Suprapubic skin (tissue), 4 donors: Measurements from ENCODE around the gene SKAP2. TPM values are rescaled to one million over a fixed set of nuclear protein-coding genes. Genes with fewer than 3 reads are reported as not detected.

Source experiments
- DNase-seq, 2 donors: peaks; one replicate each; pipeline ENCODE4 v3.0.0-alpha.2; 2019; ENCODE audit warnings: low spot score in 2 of 2
- H3K27ac ChIP-seq: fragments of 200-600 bp; sonication (generic); one replicate; pipeline ENCODE4 v1.5.1; 2019
- H3K27me3 ChIP-seq: fragments of 200-600 bp; sonication (generic); one replicate; pipeline ENCODE4 v1.5.1; 2019
- H3K36me3 ChIP-seq: fragments of 200-600 bp; sonication (generic); one replicate; pipeline ENCODE4 v1.5.1; 2019
- H3K4me1 ChIP-seq: fragments of 200-600 bp; sonication (generic); one replicate; pipeline ENCODE4 v1.5.1; 2019
- H3K4me3 ChIP-seq: fragments of 200-600 bp; sonication (generic); one replicate; pipeline ENCODE4 v1.5.1; 2019; ENCODE audit warnings: mild to moderate bottlenecking
- H3K9me3 ChIP-seq: fragments of 200-600 bp; sonication (generic); one replicate; pipeline ENCODE4 v1.5.1; 2019
- EP300 ChIP-seq: sonication (generic); formaldehyde crosslinking; IDR thresholded peaks from one replicate; pipeline ENCODE4 v1.6.1; 2017; ENCODE audit warnings: antibody characterized with exemption
- POLR2A ChIP-seq, 2 donors: fragments of 450-650 bp; IDR thresholded peaks; one replicate each; pipeline ENCODE4 v1.6.1; 2017; ENCODE audit warnings: antibody characterized with exemption in 2 of 2, mild to moderate bottlenecking in 2 of 2, moderate library complexity in 2 of 2
- POLR2AphosphoS5 ChIP-seq, 3 donors: sonication (generic); formaldehyde crosslinking; IDR thresholded peaks; one replicate each; pipeline ENCODE4 v1.6.1; 2017; ENCODE audit warnings: antibody characterized with exemption in 3 of 3
- WGBS: methylation state at CpG from one replicate; pipeline ENCODE4 v1.1.5; 2018; 5-methylcytosine and 5-hydroxymethylcytosine counted together
- total RNA-seq, 4 donors: library from RNA; depleted of rRNA; stranded (reverse); fragments of >200 nt; gene quantifications; one replicate each; pipeline ENCODE4 v1.1.0, GENCODE V29; 2016
- TF ChIP-seq, protein P1 (sequence below), 2 donors: fragments of 200-600 bp in 1 of 2; fragments of 450-650 bp in 1 of 2; sonication (generic) in 1 of 2; IDR thresholded peaks; one replicate each; pipeline ENCODE4 v1.5.1; 2016 to 2019; ENCODE audit warnings: antibody characterized with exemption in 2 of 2, mild to moderate bottlenecking in 1 of 2, moderate library complexity in 1 of 2

The SKAP2 gene
- total RNA-seq, 4 donors from 2014 or later, result 21.3 to 34.4 (median 23.9) TPM

DNA sequence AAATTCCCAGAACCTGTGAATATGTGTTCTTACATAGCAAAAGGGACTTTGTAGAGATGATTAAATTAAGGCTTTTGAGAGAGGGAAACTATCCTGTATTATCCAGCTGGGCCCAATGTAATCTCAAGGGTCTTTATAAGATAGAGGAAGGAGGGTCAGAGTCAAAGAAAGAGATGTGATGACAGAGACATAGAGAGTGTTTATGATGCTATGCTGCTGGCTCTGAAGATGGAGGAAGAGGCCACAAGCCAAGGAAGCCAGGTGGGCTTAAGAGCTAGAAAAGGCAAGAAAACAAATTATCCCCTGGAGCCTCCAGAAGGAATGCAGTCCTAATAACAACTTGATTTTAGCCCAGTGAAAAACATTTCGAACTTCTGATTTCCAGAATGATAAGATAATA lies 15.3 kb upstream of the SKAP2 start:
- 85% methylated on average over 1 of the region's 1 CpG for WGBS
- no peak overlapping the region for H3K4me3 ChIP-seq
- no peak for TF ChIP-seq EP300
- no peak for TF ChIP-seq POLR2AphosphoS5 (IDR thresholded peaks at IDR 0.05)
- TF ChIP-seq POLR2A (IDR thresholded peaks at IDR 0.05), result no peak
- TF ChIP-seq, protein P1, sequence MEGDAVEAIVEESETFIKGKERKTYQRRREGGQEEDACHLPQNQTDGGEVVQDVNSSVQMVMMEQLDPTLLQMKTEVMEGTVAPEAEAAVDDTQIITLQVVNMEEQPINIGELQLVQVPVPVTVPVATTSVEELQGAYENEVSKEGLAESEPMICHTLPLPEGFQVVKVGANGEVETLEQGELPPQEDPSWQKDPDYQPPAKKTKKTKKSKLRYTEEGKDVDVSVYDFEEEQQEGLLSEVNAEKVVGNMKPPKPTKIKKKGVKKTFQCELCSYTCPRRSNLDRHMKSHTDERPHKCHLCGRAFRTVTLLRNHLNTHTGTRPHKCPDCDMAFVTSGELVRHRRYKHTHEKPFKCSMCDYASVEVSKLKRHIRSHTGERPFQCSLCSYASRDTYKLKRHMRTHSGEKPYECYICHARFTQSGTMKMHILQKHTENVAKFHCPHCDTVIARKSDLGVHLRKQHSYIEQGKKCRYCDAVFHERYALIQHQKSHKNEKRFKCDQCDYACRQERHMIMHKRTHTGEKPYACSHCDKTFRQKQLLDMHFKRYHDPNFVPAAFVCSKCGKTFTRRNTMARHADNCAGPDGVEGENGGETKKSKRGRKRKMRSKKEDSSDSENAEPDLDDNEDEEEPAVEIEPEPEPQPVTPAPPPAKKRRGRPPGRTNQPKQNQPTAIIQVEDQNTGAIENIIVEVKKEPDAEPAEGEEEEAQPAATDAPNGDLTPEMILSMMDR (IDR thresholded peaks at IDR 0.05), result no peak

DNA sequence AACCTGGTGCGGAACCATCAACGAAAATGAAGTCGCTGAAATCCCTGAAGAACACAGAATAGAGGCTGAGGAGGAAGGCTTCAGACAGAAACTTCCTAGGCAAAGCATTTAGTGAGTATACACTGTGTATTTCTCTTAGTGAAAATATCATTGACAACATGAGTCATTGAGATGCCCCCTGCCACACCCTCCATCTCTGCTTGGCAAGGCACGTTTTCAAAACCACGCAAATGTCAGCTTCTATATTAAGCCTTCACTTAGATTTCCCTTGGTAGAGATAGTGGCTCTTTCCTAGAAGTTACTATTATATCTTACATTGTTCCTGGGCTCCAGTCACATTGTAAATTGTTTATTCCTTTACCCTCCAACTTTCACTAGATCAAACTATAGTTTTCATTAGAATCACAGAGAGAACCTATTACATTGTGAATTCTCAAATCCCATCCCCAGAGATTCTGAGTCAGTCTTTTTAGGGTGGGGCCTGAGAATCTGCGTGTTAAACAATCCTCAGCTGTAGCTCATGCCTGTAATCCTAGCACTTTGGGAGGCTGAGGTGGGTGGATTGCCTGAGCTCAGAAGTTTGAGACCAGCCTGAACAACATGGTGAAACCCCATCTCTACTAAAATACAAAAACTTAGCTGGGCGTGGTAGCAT lies 4.6 kb upstream of the SKAP2 start:
- H3K27ac ChIP-seq, result no peak overlapping the region
- peaks cover 6% of the 10 kb centered on the region for H3K4me1 ChIP-seq
- no peak overlapping the region for H3K4me3 ChIP-seq
- DNase-seq, result no peak
- no peaks in the 10 kb centered on the region for H3K27me3 ChIP-seq
- no peaks in the 10 kb centered on the region for H3K36me3 ChIP-seq
- 65% methylated on average over 7 of the region's 7 CpGs for WGBS
- TF ChIP-seq, protein P1 (IDR thresholded peaks at IDR 0.05), result no peak
- no peak for TF ChIP-seq EP300
- no peak for TF ChIP-seq POLR2AphosphoS5 (IDR thresholded peaks at IDR 0.05)
- TF ChIP-seq POLR2A (IDR thresholded peaks at IDR 0.05), result no peak
- H3K9me3 ChIP-seq, result no peaks in the 10 kb centered on the region

More for the DNA sequence above, 15.3 kb upstream of the SKAP2 start:
- Histone ChIP-seq H3K9me3 (no peaks in the 10 kb centered on the region), H3K36me3 (no peaks in the 10 kb centered on the region), H3K4me1 (no peaks in the 10 kb centered on the region), H3K27ac (no peak overlapping the region), H3K27me3 (no peaks in the 10 kb centered on the region)
- DNase-seq, result no peak

DNA sequence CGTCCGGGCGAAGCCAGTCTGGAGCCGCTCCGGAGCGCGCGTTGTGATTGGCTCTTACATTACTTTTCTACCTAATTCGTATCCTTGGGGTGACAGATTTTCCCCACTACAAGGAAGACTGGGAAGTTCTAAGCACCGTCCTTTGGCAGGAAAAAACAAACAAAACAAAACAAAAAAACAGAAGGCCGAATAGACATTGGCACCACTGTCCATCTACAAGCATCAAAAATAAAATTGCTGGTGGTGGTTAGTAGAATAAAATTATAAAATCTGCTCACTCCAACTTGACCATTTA lies 651 bp upstream of the SKAP2 start:
- no peaks in the 10 kb centered on the region for H3K9me3 ChIP-seq
- peak in 1 of 2 donors; percentile 85 for DNase-seq
- WGBS, result 1% methylated on average over 11 of the region's 11 CpGs
- peaks cover 15% of the 10 kb centered on the region for H3K4me1 ChIP-seq
- no peaks in the 10 kb centered on the region for H3K27me3 ChIP-seq
- peak overlapping the region; percentile 98 for H3K27ac ChIP-seq
- peak overlapping the region; percentile 78 for H3K4me3 ChIP-seq
- H3K36me3 ChIP-seq, result no peaks in the 10 kb centered on the region
- TF ChIP-seq EP300, result no peak
- no peak for TF ChIP-seq POLR2AphosphoS5 (IDR thresholded peaks at IDR 0.05)
- TF ChIP-seq, protein P1 (IDR thresholded peaks at IDR 0.05), result no peak
- TF ChIP-seq POLR2A (IDR thresholded peaks at IDR 0.05), result no peak

DNA sequence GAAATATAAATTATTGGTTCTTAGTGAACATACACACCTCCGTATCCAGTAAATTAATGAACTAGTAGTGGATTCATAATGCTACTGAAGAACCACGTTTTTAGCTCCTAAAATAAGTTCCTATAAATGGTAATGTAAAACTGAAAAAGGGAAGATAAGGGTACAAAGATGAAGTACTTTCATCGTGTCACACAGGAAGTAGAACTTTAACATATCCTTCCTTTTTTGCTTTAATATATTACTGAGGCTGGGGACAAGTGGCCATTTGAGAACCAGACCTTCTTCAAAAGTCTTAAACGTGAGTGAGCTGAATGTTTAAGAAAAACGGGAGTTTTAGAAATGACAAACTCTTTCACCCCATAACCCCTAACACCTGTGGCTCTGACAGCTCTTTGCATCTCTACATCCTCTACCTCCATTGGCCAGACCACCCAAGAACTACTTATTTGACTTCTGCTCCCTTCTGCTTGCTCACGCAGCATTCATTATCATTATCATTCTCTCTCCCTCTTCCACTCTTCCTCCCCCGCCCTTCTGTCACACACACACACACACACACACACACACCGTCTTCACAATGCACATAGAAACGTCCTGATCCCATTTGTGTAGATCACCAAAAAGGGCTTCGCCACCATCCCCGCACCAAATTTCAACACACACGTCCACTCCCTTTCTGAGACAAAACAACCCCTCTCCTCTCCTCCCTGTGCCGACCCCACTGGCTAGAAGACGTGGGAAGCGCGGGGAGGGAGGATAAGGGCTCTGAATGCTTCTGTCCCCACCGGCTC lies 677 bp downstream of the SKAP2 start:
- peak overlapping the region; percentile 78 for H3K4me3 ChIP-seq
- TF ChIP-seq POLR2A (IDR thresholded peaks at IDR 0.05), result no peak
- TF ChIP-seq, protein P1 (IDR thresholded peaks at IDR 0.05), result no peak
- TF ChIP-seq POLR2AphosphoS5 (IDR thresholded peaks at IDR 0.05), result no peak
- no peak for TF ChIP-seq EP300
- 10% methylated on average over 17 of the region's 17 CpGs for WGBS
- no peaks in the 10 kb centered on the region for H3K36me3 ChIP-seq
- DNase-seq, result no peak
- H3K27me3 ChIP-seq, result no peaks in the 10 kb centered on the region
- H3K4me1 ChIP-seq, result peaks cover 18% of the 10 kb centered on the region
- peak overlapping the region; percentile 98 for H3K27ac ChIP-seq
- H3K9me3 ChIP-seq, result no peaks in the 10 kb centered on the region

DNA sequence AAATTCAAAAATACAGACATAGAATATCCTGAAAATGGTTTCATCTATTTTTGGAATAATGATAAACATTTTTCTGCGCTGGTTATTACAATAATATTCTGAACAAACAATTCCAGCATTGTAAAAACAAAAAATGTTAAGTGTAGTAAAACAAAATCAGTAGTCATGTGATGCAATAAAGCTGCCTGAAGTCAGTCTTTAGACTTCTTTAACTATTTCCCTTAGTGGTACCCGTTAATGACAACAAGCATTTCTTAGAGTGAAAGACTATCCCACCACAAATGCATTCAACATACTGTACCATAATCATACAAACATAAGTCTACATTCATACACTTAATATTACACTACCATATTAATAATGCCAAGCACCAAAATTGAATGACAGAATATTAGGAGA lies 1.6 kb downstream of the SKAP2 start:
- no peaks in the 10 kb centered on the region for H3K9me3 ChIP-seq
- no peak for TF ChIP-seq POLR2A (IDR thresholded peaks at IDR 0.05)
- no peak for TF ChIP-seq POLR2AphosphoS5 (IDR thresholded peaks at IDR 0.05)
- TF ChIP-seq, protein P1 (IDR thresholded peaks at IDR 0.05), result no peak
- TF ChIP-seq EP300, result no peak
- peak overlapping the region; percentile 98 for H3K27ac ChIP-seq
- H3K4me1 ChIP-seq, result peaks cover 23% of the 10 kb centered on the region
- no peak overlapping the region for H3K4me3 ChIP-seq
- no peaks in the 10 kb centered on the region for H3K27me3 ChIP-seq
- H3K36me3 ChIP-seq, result no peaks in the 10 kb centered on the region
- 66% methylated on average over 2 of the region's 2 CpGs for WGBS
- no peak for DNase-seq
